Thyroid gland (tissue), 4 donors: Measurements from ENCODE around the gene SRP68.

Experiments
- CTCF ChIP-seq, 6 experiments: fragments of 200-600 bp in 3 of 6; fragments of 450-650 bp in 3 of 6; sonication (generic) in 3 of 6; IDR thresholded peaks; one replicate each; pipeline ENCODE4 v1.5.1; 2016 to 2019; ENCODE audit warnings: antibody characterized with exemption in 6 of 6, mild to moderate bottlenecking in 2 of 6, inconsistent platforms in 1 of 6, moderate library complexity in 1 of 6
- POLR2A ChIP-seq, 2 donors: fragments of 450-650 bp; IDR thresholded peaks; one replicate each; pipeline ENCODE4 v1.6.1; 2017; ENCODE audit warnings: antibody characterized with exemption in 2 of 2, mild to moderate bottlenecking in 2 of 2, moderate library complexity in 1 of 2

DNA sequence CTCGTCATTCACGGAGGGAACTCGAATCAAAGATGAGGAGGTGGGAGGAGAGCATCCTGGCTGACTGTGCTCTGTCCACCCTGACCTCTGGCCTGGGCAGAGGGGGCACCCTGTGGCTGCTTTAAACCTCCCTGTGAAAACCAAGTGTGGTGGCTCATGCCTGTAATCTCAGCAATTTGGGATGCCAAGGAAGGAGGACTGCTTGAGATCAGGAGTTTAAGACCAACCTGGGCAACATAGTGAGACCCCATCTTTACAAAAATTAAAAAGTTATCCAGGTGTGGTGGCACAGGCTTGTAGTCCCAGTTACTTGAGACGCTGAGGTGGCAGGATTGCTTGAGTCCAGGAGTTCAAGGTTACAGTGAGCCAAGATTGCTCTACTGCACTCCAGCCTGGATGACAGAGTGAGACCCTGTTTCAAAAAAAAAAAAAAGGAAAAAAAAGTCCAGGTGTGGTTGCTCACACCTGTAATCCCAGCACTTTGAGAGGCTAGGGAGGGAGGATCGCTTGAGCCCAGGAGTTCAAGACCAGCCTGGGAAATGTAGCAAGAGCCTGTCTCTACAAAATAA, 77.4 kb downstream of the SRP68 start:
- TF ChIP-seq CTCF (IDR thresholded peaks at IDR 0.05) (no peak), POLR2A (IDR thresholded peaks at IDR 0.05) (no peak)
